Esophagus muscularis mucosa (tissue), 4 donors: Measurements from ENCODE around the gene OBSCN. TPM values are rescaled to one million over a fixed set of nuclear protein-coding genes. Genes with fewer than 3 reads are reported as not detected.

Experiments used
- DNase-seq: peaks from one replicate; pipeline ENCODE4 v3.0.0-alpha.2; 2017; ENCODE audit errors: extremely low spot score
- H3K27ac ChIP-seq, 4 donors: fragments of 200-600 bp; sonication (generic); replicated peaks in 1 of 4; 1 replicate in 3 of 4; 2 replicates in 1 of 4; pipeline ENCODE4 v1.5.1; 2016 to 2019; ENCODE audit warnings: mild to moderate bottlenecking in 1 of 4
- H3K27me3 ChIP-seq, 4 donors: fragments of 200-600 bp; sonication (generic); one replicate each; pipeline versions ENCODE4 v1.5.1 to v1.6.0; 2016 to 2019
- H3K36me3 ChIP-seq, 4 donors: fragments of 200-600 bp; sonication (generic); one replicate each; pipeline ENCODE4 v1.5.1; 2016 to 2019
- H3K4me1 ChIP-seq, 4 donors: fragments of 200-600 bp; sonication (generic); one replicate each; pipeline ENCODE4 v1.5.1; 2016 to 2019
- H3K4me3 ChIP-seq, 4 donors: fragments of 200-600 bp; sonication (generic); 1 replicate in 2 of 4; 2 replicates in 2 of 4; pipeline ENCODE4 v1.5.1; 2016 to 2019; ENCODE audit warnings: mild to moderate bottlenecking in 4 of 4, moderate library complexity in 1 of 4
- H3K9me3 ChIP-seq, 4 donors: fragments of 200-600 bp; sonication (generic); 1 replicate in 3 of 4; 2 replicates in 1 of 4; pipeline ENCODE4 v1.5.1; 2016 to 2019
- CTCF ChIP-seq, 3 experiments: fragments of 200-600 bp in 2 of 3; fragments of 450-650 bp in 1 of 3; sonication (generic) in 2 of 3; IDR thresholded peaks; one replicate each; pipeline ENCODE4 v1.5.1; 2017 to 2019; ENCODE audit warnings: antibody characterized with exemption in 3 of 3, mild to moderate bottlenecking in 2 of 3, moderate library complexity in 1 of 3
- EP300 ChIP-seq: sonication (generic); formaldehyde crosslinking; IDR thresholded peaks from one replicate; pipeline ENCODE4 v1.6.1; 2017; ENCODE audit warnings: antibody characterized with exemption
- POLR2A ChIP-seq: fragments of 450-650 bp; IDR thresholded peaks from one replicate; pipeline ENCODE4 v1.6.1; 2017; ENCODE audit warnings: antibody characterized with exemption, moderate library complexity, mild to moderate bottlenecking, low read depth
- POLR2AphosphoS5 ChIP-seq, 2 donors: sonication (generic); formaldehyde crosslinking; IDR thresholded peaks; one replicate each; pipeline ENCODE4 v1.6.1; 2017; ENCODE audit warnings: antibody characterized with exemption in 2 of 2
- WGBS: methylation state at CpG from one replicate; pipeline ENCODE4 v1.1.5; 2018; 5-methylcytosine and 5-hydroxymethylcytosine counted together
- intact Hi-C: fragments of 100-400 bp; cut with DNase I; formaldehyde crosslinking; loops from one replicate; pipeline ENCODE4 v1.15.1; 2023
- total RNA-seq, 4 donors: library from RNA; depleted of rRNA; stranded (reverse); fragments of >200 nt; gene quantifications; one replicate each; pipeline versions ENCODE4 v1.1.0 to v1.2.1, GENCODE V29; 2016

Gene OBSCN
- total RNA-seq, 4 donors from 2014 or later, result 12.6 to 31.4 (median 17.8) TPM

DNA sequence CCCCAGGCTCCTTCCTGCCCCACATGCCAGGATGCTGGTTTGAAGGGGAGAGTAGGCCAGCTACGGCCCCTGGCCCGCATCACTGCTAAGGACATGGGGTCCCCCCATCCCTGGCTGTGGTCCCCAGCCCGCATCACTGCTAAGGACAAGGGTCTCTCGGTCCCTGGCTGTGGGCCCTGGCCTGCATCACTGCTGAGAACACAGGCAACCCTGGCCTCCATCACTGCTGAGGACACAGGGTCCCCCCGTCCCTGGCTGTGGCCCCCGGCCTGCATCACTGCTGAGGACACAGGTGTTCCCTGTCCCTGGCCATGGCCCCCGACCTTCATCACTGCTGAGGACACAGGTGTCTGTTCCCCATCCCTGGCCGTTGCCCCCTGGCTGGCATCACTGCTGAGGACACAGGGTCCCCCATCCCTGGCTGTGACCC lies 448 bp upstream of the OBSCN start:
- Histone ChIP-seq H3K36me3 (no peaks in the 10 kb centered on the region), H3K27me3 (peaks cover 0 to 52% (median 7%) of the 10 kb centered on the region in 4 donors), H3K9me3 (no peaks in the 10 kb centered on the region), H3K27ac (peak overlapping the region in 1 of 4 donors; percentile 12), H3K4me3 (no peak overlapping the region), H3K4me1 (peaks cover 2 to 14% (median 8%) of the 10 kb centered on the region in 4 donors)
- intact Hi-C loops, result no loop called here
- WGBS, result 87% methylated on average over 6 of the region's 8 CpGs
- TF ChIP-seq CTCF (IDR thresholded peaks at IDR 0.05) (no peak), POLR2AphosphoS5 (IDR thresholded peaks at IDR 0.05) (no peak), POLR2A (no peak)
- DNase-seq, result no peak

- peaks cover 18 to 30% (median 23%) of the 10 kb centered on the region in 4 donors for H3K4me1 ChIP-seq
- peak overlapping the region in 2 of 4 donors; percentile 12 to 13 for H3K4me3 ChIP-seq
- peaks cover 0 to under 1% (median 0%) of the 10 kb centered on the region in 4 donors for H3K36me3 ChIP-seq
- DNase-seq, result no peak
- TF ChIP-seq CTCF (IDR thresholded peaks at IDR 0.05), result no peak
- TF ChIP-seq EP300, result no peak
- TF ChIP-seq POLR2AphosphoS5 (IDR thresholded peaks at IDR 0.05), result no peak
- intact Hi-C loops, result no loop called here
- 85% methylated on average over 8 of the region's 19 CpGs for WGBS
- no peak overlapping the region for H3K27ac ChIP-seq
- H3K9me3 ChIP-seq, result no peaks in the 10 kb centered on the region
- H3K27me3 ChIP-seq, result peaks cover 0 to 65% (median 17%) of the 10 kb centered on the region in 4 donors
Observed at GRCh38 chr1:228208831-228209551, 1.1 kb downstream of the OBSCN start.

DNA sequence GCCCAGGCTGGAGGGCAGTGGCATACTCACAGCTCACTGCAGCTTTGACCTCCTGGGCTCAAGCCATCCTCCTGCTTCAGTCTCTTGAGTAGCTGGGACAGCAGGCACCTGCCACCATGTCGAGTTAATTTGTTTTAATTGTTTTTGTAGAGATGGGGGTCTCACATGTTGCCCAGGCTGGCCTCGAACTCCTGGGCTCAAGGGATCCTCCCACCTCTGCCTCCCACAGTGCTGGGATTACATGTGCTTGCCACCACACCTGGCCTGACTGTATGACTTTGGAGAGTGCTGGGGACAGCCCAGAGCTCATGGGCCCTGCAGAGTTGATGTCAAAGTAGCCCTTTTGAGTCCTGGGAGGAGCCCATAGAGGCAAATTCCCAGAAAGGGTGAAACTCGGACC lies 1.8 kb downstream of the OBSCN start:
- 88% methylated on average over 3 of the region's 3 CpGs for WGBS
- no peak overlapping the region for H3K4me3 ChIP-seq
- intact Hi-C loops, result no loop called here
- no peak for DNase-seq
- no peak for TF ChIP-seq POLR2A
- no peak for TF ChIP-seq EP300
- no peak for TF ChIP-seq CTCF (IDR thresholded peaks at IDR 0.05)
- no peak for TF ChIP-seq POLR2AphosphoS5 (IDR thresholded peaks at IDR 0.05)
- H3K4me1 ChIP-seq, result peaks cover 21 to 34% (median 27%) of the 10 kb centered on the region in 4 donors
- peaks cover 0 to 8% (median 0%) of the 10 kb centered on the region in 4 donors for H3K36me3 ChIP-seq
- no peak overlapping the region for H3K27ac ChIP-seq
- H3K27me3 ChIP-seq, result peaks cover 0 to 67% (median 18%) of the 10 kb centered on the region in 4 donors
- no peaks in the 10 kb centered on the region for H3K9me3 ChIP-seq

GRCh38 chr1:228210076-228210651 lies 2.3 kb downstream of the OBSCN start:
- Histone ChIP-seq H3K4me3 (no peak overlapping the region), H3K36me3 (peaks cover 0 to 13% (median 0%) of the 10 kb centered on the region in 4 donors), H3K4me1 (peaks cover 21 to 35% (median 28%) of the 10 kb centered on the region in 4 donors), H3K27ac (no peak overlapping the region), H3K9me3 (no peaks in the 10 kb centered on the region), H3K27me3 (peaks cover 0 to 67% (median 18%) of the 10 kb centered on the region in 4 donors)
- DNase-seq, result no peak
- no CpG with 5 or more reads among the region's 11 CpGs for WGBS
- no peak for TF ChIP-seq POLR2A
- TF ChIP-seq EP300, result no peak
- TF ChIP-seq CTCF (IDR thresholded peaks at IDR 0.05), result no peak
- TF ChIP-seq POLR2AphosphoS5 (IDR thresholded peaks at IDR 0.05), result no peak
- intact Hi-C loops, result no loop called here
